GM19193 (cell line): ENCODE results near the gene DAND5.

ENCODE experiments used
- POLR2A ChIP-seq: IDR thresholded peaks from 4 replicates; pipeline ENCODE4 v1.6.1; 2011; ENCODE audit not compliant: insufficient read depth, insufficient read length; ENCODE audit errors: extremely low read depth

The DAND5 gene

GRCh38 chr19:12982648-12983047, 13.3 kb downstream of the DAND5 start:
- no peak for TF ChIP-seq POLR2A

GRCh38 chr19:12983091-12983490, 13.7 kb downstream of the DAND5 start:
- TF ChIP-seq POLR2A = no peak

GRCh38 chr19:12983542-12984142, 14.3 kb downstream of the DAND5 start:
- no peak for TF ChIP-seq POLR2A

- no peak for TF ChIP-seq POLR2A
These were observed 14.8 kb downstream of the DAND5 start for GRCh38 chr19:12984143-12984627.

- no peak for TF ChIP-seq POLR2A
These were observed 15.3 kb downstream of the DAND5 start for GRCh38 chr19:12984683-12985048.

- TF ChIP-seq POLR2A = no peak
These were observed 15.8 kb downstream of the DAND5 start for GRCh38 chr19:12985049-12985776.

GRCh38 chr19:12986726-12987125, 17.4 kb downstream of the DAND5 start:
- no peak for TF ChIP-seq POLR2A

GRCh38 chr19:12987190-12987589, 17.8 kb downstream of the DAND5 start:
- TF ChIP-seq POLR2A = no peak

GRCh38 chr19:12987781-12988180, 18.4 kb downstream of the DAND5 start:
- no peak for TF ChIP-seq POLR2A

GRCh38 chr19:12990431-12990830, 21.1 kb downstream of the DAND5 start:
- TF ChIP-seq POLR2A = no peak

GRCh38 chr19:12990853-12991252, 21.5 kb downstream of the DAND5 start:
- TF ChIP-seq POLR2A = no peak

GRCh38 chr19:12991296-12991695, 21.9 kb downstream of the DAND5 start:
- TF ChIP-seq POLR2A = no peak

GRCh38 chr19:12992729-12993128, 23.4 kb downstream of the DAND5 start:
- no peak for TF ChIP-seq POLR2A

GRCh38 chr19:12993562-12993961, 24.2 kb downstream of the DAND5 start:
- no peak for TF ChIP-seq POLR2A

GRCh38 chr19:12994701-12995595, 25.6 kb downstream of the DAND5 start, which contains the start of gene NFIX:
Gene NFIX, plus strand, starts transcription at chr19:12995475. Its CDS starts 363 bp downstream, at chr19:12995838.
- TF ChIP-seq POLR2A = no peak
